A549 (cell line): ENCODE results near the gene ARHGAP23.

Experiments
- CTCF ChIP-seq: fragments of >200 bp; sonication (Bioruptor Twin); formaldehyde crosslinking; IDR thresholded peaks from 3 replicates; pipeline ENCODE4 v1.5.1; 2016
- FOSL2 ChIP-seq, 2 experiments: fragments of 450-650 bp in 1 of 2; fragments of >200 bp in 1 of 2; sonication (Bioruptor Twin) in 1 of 2; formaldehyde crosslinking; IDR thresholded peaks; 2 replicates each; pipeline versions ENCODE4 v1.5.0 to v1.6.1; 2016 to 2020; ENCODE audit warnings: mild to moderate bottlenecking in 1 of 2, moderate library complexity in 1 of 2

GRCh38 chr17:38549285-38549684 is 121.0 kb downstream of the ARHGAP23 start:
- TF ChIP-seq CTCF, result no peak
- TF ChIP-seq FOSL2 (IDR thresholded peaks at IDR 0.05), result no peak
- TF ChIP-seq FOSL2 (CRISPR knock-in tag; IDR thresholded peaks at IDR 0.05), result no peak
